H9 (cell line): ENCODE measurements around the gene EPS15. TPM values are rescaled to one million over a fixed set of nuclear protein-coding genes. Genes with fewer than 3 reads are reported as not detected.
"Not testable (repeated sequence)": the region's sequence is repeated elsewhere in the genome, so short reads cannot be mapped to it uniquely, and the experiment has no call there.

Source experiments
- DNase-seq: peaks from one replicate; pipeline ENCODE4 v3.0.0-alpha.2; 2017
- H2AFZ ChIP-seq: one replicate; pipeline ENCODE4 v1.6.1; 2013; ENCODE audit warnings: mild to moderate bottlenecking, low read length, control low read depth, moderate library complexity
- H2AK5ac ChIP-seq: 2 replicates; pipeline ENCODE4 v1.6.1; 2013; ENCODE audit warnings: low read length, control low read depth, mixed read lengths; ENCODE audit not compliant: insufficient read length
- H2BK120ac ChIP-seq: one replicate; pipeline ENCODE4 v1.6.1; 2013; ENCODE audit warnings: low read depth, mild to moderate bottlenecking, low read length, control low read depth, inconsistent platforms; ENCODE audit not compliant: poor library complexity, severe bottlenecking
- H2BK12ac ChIP-seq: 2 replicates; pipeline ENCODE4 v1.6.1; 2013; ENCODE audit warnings: low read length, control low read depth, mixed read lengths, low read depth; ENCODE audit not compliant: insufficient read length
- H2BK15ac ChIP-seq: 2 replicates; pipeline ENCODE4 v1.6.1; 2013; ENCODE audit warnings: low read depth, low read length, control low read depth
- H2BK20ac ChIP-seq: one replicate; pipeline ENCODE4 v1.6.1; 2013; ENCODE audit warnings: low read depth, mild to moderate bottlenecking, low read length, control low read depth, inconsistent platforms; ENCODE audit not compliant: poor library complexity, severe bottlenecking
- H2BK5ac ChIP-seq: 2 replicates; pipeline ENCODE4 v1.6.1; 2013; ENCODE audit warnings: low read length, control low read depth, mixed read lengths; ENCODE audit not compliant: insufficient read length
- H3K14ac ChIP-seq: 2 replicates; pipeline ENCODE4 v1.6.1; 2013; ENCODE audit warnings: low read length, control low read depth; ENCODE audit not compliant: insufficient read depth
- H3K18ac ChIP-seq: 2 replicates; pipeline ENCODE4 v1.6.1; 2013; ENCODE audit warnings: low read depth, mild to moderate bottlenecking, mixed read lengths, low read length, control low read depth; ENCODE audit not compliant: insufficient read length
- H3K23ac ChIP-seq: 2 replicates; pipeline ENCODE4 v1.6.1; 2013; ENCODE audit warnings: low read length, control low read depth, mixed read lengths, low read depth; ENCODE audit not compliant: insufficient read length
- H3K23me2 ChIP-seq: 2 replicates; pipeline ENCODE4 v1.6.1; 2013; ENCODE audit warnings: low read depth, mild to moderate bottlenecking, mixed read lengths, low read length, control low read depth; ENCODE audit not compliant: insufficient read length, poor library complexity, severe bottlenecking
- H3K27ac ChIP-seq: 2 replicates; pipeline ENCODE4 v1.5.1; 2013; ENCODE audit warnings: low read length, control low read depth, mixed read lengths, low read depth; ENCODE audit not compliant: insufficient read length
- H3K27me3 ChIP-seq: 2 replicates; pipeline ENCODE4 v1.6.1; 2013; ENCODE audit warnings: low read length, control low read depth, inconsistent platforms; ENCODE audit not compliant: insufficient read depth
- H3K4ac ChIP-seq: 2 replicates; pipeline ENCODE4 v1.6.1; 2013; ENCODE audit warnings: low read depth, mild to moderate bottlenecking, control low read depth, inconsistent platforms, low read length, moderate library complexity
- H3K4me1 ChIP-seq: 2 replicates; pipeline ENCODE4 v1.6.1; 2013; ENCODE audit warnings: low read length, control low read depth, inconsistent platforms; ENCODE audit not compliant: insufficient read depth
- H3K4me2 ChIP-seq: 2 replicates; pipeline ENCODE4 v1.6.1; 2013; ENCODE audit warnings: low read length, control low read depth, mixed read lengths; ENCODE audit not compliant: insufficient read length, insufficient read depth
- H3K56ac ChIP-seq: 2 replicates; pipeline ENCODE4 v1.6.1; 2013; ENCODE audit warnings: low read depth, mild to moderate bottlenecking, mixed read lengths, low read length, control low read depth; ENCODE audit not compliant: insufficient read length
- H3K79me1 ChIP-seq: 2 replicates; pipeline ENCODE4 v1.6.1; 2013; ENCODE audit warnings: low read depth, mild to moderate bottlenecking, moderate library complexity, low read length, control low read depth, inconsistent platforms; ENCODE audit not compliant: insufficient read depth, poor library complexity, severe bottlenecking
- H3K79me2 ChIP-seq: 2 replicates; pipeline ENCODE4 v1.6.1; 2013; ENCODE audit warnings: low read length, control low read depth, inconsistent platforms; ENCODE audit not compliant: insufficient read depth
- H3K9ac ChIP-seq: 2 replicates; pipeline ENCODE4 v1.6.1; 2013; ENCODE audit warnings: low read length, control low read depth, mixed read lengths; ENCODE audit not compliant: insufficient read length; ENCODE audit errors: extremely low read depth
- H3K9me3 ChIP-seq: one replicate; pipeline ENCODE4 v1.6.1; 2013; ENCODE audit warnings: low read depth, low read length, inconsistent platforms; ENCODE audit not compliant: control insufficient read depth
- H3T11ph ChIP-seq: one replicate; pipeline ENCODE4 v1.6.1; 2013; ENCODE audit warnings: mild to moderate bottlenecking, low read length, control low read depth, inconsistent platforms
- H4K20me1 ChIP-seq: one replicate; pipeline ENCODE4 v1.6.1; 2013; ENCODE audit not compliant: control insufficient read depth, insufficient read length, insufficient read depth
- H4K5ac ChIP-seq: 2 replicates; pipeline ENCODE4 v1.6.1; 2013; ENCODE audit warnings: low read depth, mild to moderate bottlenecking, mixed read lengths, low read length, control low read depth; ENCODE audit not compliant: insufficient read length
- H4K8ac ChIP-seq: replicated peaks from 2 replicates; pipeline ENCODE4 v1.6.1; 2013; ENCODE audit warnings: low read length, control low read depth, mixed read lengths, low read depth; ENCODE audit not compliant: insufficient read length
- H4K91ac ChIP-seq: 2 replicates; pipeline ENCODE4 v1.6.1; 2013; ENCODE audit warnings: low read depth, mild to moderate bottlenecking, moderate library complexity, mixed read lengths, low read length, control low read depth; ENCODE audit not compliant: insufficient read length
- H3K27ac Mint-ChIP-seq, 3 experiments: 2 replicates in 2 of 3; 3 replicates in 1 of 3; pipeline ENCODE4 v1.8.0; 2020 to 2021; ENCODE audit warnings: mixed read lengths in 3 of 3, mild to moderate bottlenecking in 1 of 3, moderate library complexity in 1 of 3
- H3K27me3 Mint-ChIP-seq: 2 replicates; pipeline ENCODE4 v1.8.0; 2021; ENCODE audit warnings: low read depth, mild to moderate bottlenecking, moderate library complexity, mixed read lengths
- H3K36me3 Mint-ChIP-seq, 3 experiments: 2 replicates in 2 of 3; 3 replicates in 1 of 3; pipeline ENCODE4 v1.8.0; 2020 to 2021; ENCODE audit warnings: low read depth in 3 of 3, mixed read lengths in 3 of 3; ENCODE audit not compliant: insufficient read depth in 1 of 3
- H3K4me1 Mint-ChIP-seq, 2 experiments: 2 replicates each; pipeline ENCODE4 v1.8.0; 2020; ENCODE audit warnings: mixed read lengths in 2 of 2
- H3K4me3 Mint-ChIP-seq, 2 experiments: 2 replicates in 1 of 2; 3 replicates in 1 of 2; pipeline ENCODE4 v1.8.0; 2020 to 2021; ENCODE audit warnings: mild to moderate bottlenecking in 2 of 2, mixed read lengths in 2 of 2, moderate library complexity in 1 of 2
- H3K9me3 Mint-ChIP-seq, 2 experiments: 2 replicates in 1 of 2; 3 replicates in 1 of 2; pipeline ENCODE4 v1.8.0; 2020; ENCODE audit warnings: mild to moderate bottlenecking in 2 of 2, mixed read lengths in 2 of 2, moderate library complexity in 1 of 2
- CTCF ChIP-seq: fragments of 200-600 bp; sonication (generic); conservative IDR thresholded peaks from 3 replicates; pipeline ENCODE4 v1.8.0; 2021; ENCODE audit warnings: antibody characterized with exemption, mild to moderate bottlenecking
- WGBS: extraction: QIAGEN DNeasy Blood & Tissue Kit; methylation state at CpG from one replicate; pipeline ENCODE4 v1.1.7; 2013; ENCODE audit warnings: missing lambda C conversion rate, low lambda C conversion rate, mixed read lengths; ENCODE audit not compliant: insufficient read length; ENCODE audit errors: extremely low coverage; 5-methylcytosine and 5-hydroxymethylcytosine counted together
- total RNA-seq: library from RNA; stranded (reverse); gene quantifications from 2 replicates; pipeline ENCODE4 v1.2.1, GENCODE V29; 2021

The EPS15 gene
- total RNA-seq, 1 experiment from 2014 or later = 44.1 TPM

DNA sequence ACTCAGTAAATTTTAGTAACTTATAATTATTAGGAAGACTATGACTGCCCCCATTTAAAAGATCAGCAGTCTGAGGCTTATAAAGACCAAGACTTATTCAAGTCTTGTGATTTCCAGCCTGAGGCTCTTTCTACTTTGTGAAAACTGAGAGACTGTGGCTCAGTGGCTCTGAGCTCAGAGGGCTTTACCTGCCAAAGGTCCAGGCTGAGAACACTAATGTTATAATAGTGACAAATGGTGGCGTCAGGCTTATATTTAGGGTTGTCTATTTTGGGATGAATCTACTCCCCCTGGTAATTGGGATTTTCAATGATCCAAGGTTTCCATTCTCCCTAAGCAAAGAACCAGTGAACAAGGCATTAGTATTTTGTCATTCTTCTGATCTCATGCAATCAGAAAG is 42.6 kb upstream of the EPS15 start:
- Mint-ChIP-seq H3K9me3 (no peaks in the 10 kb centered on the region), H3K27me3 (no peaks in the 10 kb centered on the region), H3K36me3 (no peaks in the 10 kb centered on the region), H3K27ac (no peak overlapping the region), H3K4me1 (peaks cover 21 to 22% of the 10 kb centered on the region in 2 experiments), H3K4me3 (no peak overlapping the region)
- Histone ChIP-seq H3K14ac (no peak overlapping the region), H3K56ac (no peak overlapping the region), H2BK15ac (no peak overlapping the region), H3K23me2 (no peaks in the 10 kb centered on the region), H2AK5ac (no peak overlapping the region), H2BK12ac (no peak overlapping the region), H3T11ph (no peak overlapping the region), H3K79me1 (no peaks in the 10 kb centered on the region), H4K91ac (no peak overlapping the region), H3K4ac (no peak overlapping the region), H3K79me2 (no peaks in the 10 kb centered on the region), H2BK5ac (no peak overlapping the region), H3K27me3 (no peaks in the 10 kb centered on the region), H3K27ac (no peak overlapping the region), H2AFZ (no peak overlapping the region), H3K9ac (no peak overlapping the region), H4K5ac (no peak overlapping the region), H3K4me2 (no peak overlapping the region), H3K18ac (no peak overlapping the region), H3K9me3 (no peaks in the 10 kb centered on the region), H3K23ac (no peak overlapping the region), H2BK20ac (no peak overlapping the region), H4K20me1 (no peaks in the 10 kb centered on the region), H4K8ac (no peak overlapping the region), H2BK120ac (no peak overlapping the region), H3K4me1 (peaks cover 9% of the 10 kb centered on the region; the same call in 1 of the 2 replicates)
- WGBS = no CpG with 5 or more reads among the region's 1 CpG
- no peak for DNase-seq
- no peak for TF ChIP-seq CTCF

GRCh38 chr1:51560895-51561294 is 41.8 kb upstream of the EPS15 start:
- H4K5ac ChIP-seq, H4K91ac ChIP-seq, H3K4me3 Mint-ChIP-seq, H3K9me3 ChIP-seq, H3K79me2 ChIP-seq, H2BK12ac ChIP-seq, H2AK5ac ChIP-seq, H3K4me2 ChIP-seq, H3K14ac ChIP-seq, H3K9me3 Mint-ChIP-seq, H2AFZ ChIP-seq, H3K27me3 Mint-ChIP-seq, H2BK15ac ChIP-seq, H3K27ac Mint-ChIP-seq, H4K20me1 ChIP-seq, H3K27me3 ChIP-seq, H3K27ac ChIP-seq, H3K4ac ChIP-seq, H2BK5ac ChIP-seq, H3K79me1 ChIP-seq, H3K4me1 ChIP-seq, H3K9ac ChIP-seq, H3T11ph ChIP-seq, H2BK20ac ChIP-seq, H3K23me2 ChIP-seq, H4K8ac ChIP-seq, H2BK120ac ChIP-seq, H3K23ac ChIP-seq, DNase-seq, H3K18ac ChIP-seq, H3K36me3 Mint-ChIP-seq, H3K56ac ChIP-seq: not testable (repeated sequence)
- H3K4me1 Mint-ChIP-seq = peaks cover 21 to 22% of the 10 kb centered on the region in 2 experiments
- WGBS = no CpG with 5 or more reads among the region's 8 CpGs
